ENCODE results near the gene PKD2.

The PKD2 gene

DNA sequence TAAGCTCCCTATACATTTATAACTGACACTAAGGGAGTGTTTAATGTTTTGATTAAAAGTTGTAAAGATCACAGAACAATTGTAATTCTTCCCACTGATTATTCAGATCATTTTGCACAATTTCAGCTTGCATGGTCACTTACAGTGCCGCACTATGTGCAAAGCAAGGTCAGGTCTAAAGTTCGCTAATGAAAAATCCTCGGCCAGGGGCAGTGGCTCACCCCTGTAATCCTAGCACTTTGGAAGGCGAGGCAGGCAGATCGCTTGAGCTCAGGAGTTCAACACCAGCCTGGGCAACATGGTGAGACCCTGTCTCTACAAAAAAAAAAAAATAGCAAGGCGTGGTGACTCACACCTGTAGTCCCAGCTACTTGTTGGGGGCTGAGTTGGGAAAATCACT, 57.0 kb downstream of the PKD2 start:
- Histone ChIP-seq H3K36me3 (ENCODE audit: control insufficient read depth, insufficient read depth, low read length) (no peaks in the 10 kb centered on the region), H3K27me3 (ENCODE audit: control insufficient read depth, insufficient read depth, low read length) (no peaks in the 10 kb centered on the region), H3K27ac (no peak overlapping the region), H3K79me2 (no peaks in the 10 kb centered on the region), H3K9me3 (ENCODE audit: control insufficient read depth, low read length) (no peaks in the 10 kb centered on the region), H3K9ac (no peak overlapping the region), H3K4me3 (ENCODE audit: low read depth, low read length) (no peak overlapping the region), H3K4me2 (ENCODE audit: low read length) (no peak overlapping the region), H2AFZ (no peak overlapping the region), H3K4me1 (no peaks in the 10 kb centered on the region)
- TF ChIP-seq CTCF (IDR thresholded peaks at IDR 0.05): no peak

GRCh38 chr4:88070031-88070430, 62.6 kb downstream of the PKD2 start:
- H3K79me2 ChIP-seq: no peaks in the 10 kb centered on the region
- H3K9me3 ChIP-seq (ENCODE audit: control insufficient read depth, low read length): no peaks in the 10 kb centered on the region
- no peaks in the 10 kb centered on the region for H3K36me3 ChIP-seq (ENCODE audit: control insufficient read depth, insufficient read depth, low read length)
- H3K27me3 ChIP-seq (ENCODE audit: control insufficient read depth, insufficient read depth, low read length): no peaks in the 10 kb centered on the region
- H3K4me1 ChIP-seq: no peaks in the 10 kb centered on the region
- no peak overlapping the region for H3K4me2 ChIP-seq (ENCODE audit: low read length)
- H3K9ac ChIP-seq: no peak overlapping the region
- H3K27ac ChIP-seq: no peak overlapping the region
- H2AFZ ChIP-seq: no peak overlapping the region
- TF ChIP-seq CTCF (IDR thresholded peaks at IDR 0.05): no peak
- H3K4me3 ChIP-seq (ENCODE audit: low read depth, low read length): no peak overlapping the region

- H3K27me3 ChIP-seq (ENCODE audit: control insufficient read depth, insufficient read depth, low read length): no peaks in the 10 kb centered on the region
- no peaks in the 10 kb centered on the region for H3K9me3 ChIP-seq (ENCODE audit: control insufficient read depth, low read length)
- H3K27ac ChIP-seq: no peak overlapping the region
- H2AFZ ChIP-seq: no peak overlapping the region
- no peaks in the 10 kb centered on the region for H3K79me2 ChIP-seq
- H3K9ac ChIP-seq: no peak overlapping the region
- H3K4me1 ChIP-seq: peaks cover 6% of the 10 kb centered on the region
- H3K36me3 ChIP-seq (ENCODE audit: control insufficient read depth, insufficient read depth, low read length): no peaks in the 10 kb centered on the region
- no peak overlapping the region for H3K4me3 ChIP-seq (ENCODE audit: low read depth, low read length)
- TF ChIP-seq CTCF (IDR thresholded peaks at IDR 0.05): no peak
- no peak overlapping the region for H3K4me2 ChIP-seq (ENCODE audit: low read length)
Measured at GRCh38 chr4:88075336-88075735, 67.9 kb downstream of the PKD2 start.

- peaks cover 6% of the 10 kb centered on the region for H3K4me1 ChIP-seq
- no peak for TF ChIP-seq CTCF (IDR thresholded peaks at IDR 0.05)
- H3K27me3 ChIP-seq (ENCODE audit: control insufficient read depth, insufficient read depth, low read length): no peaks in the 10 kb centered on the region
- H3K36me3 ChIP-seq (ENCODE audit: control insufficient read depth, insufficient read depth, low read length): no peaks in the 10 kb centered on the region
- H2AFZ ChIP-seq: peak overlapping the region; percentile 38
- peak overlapping the region; percentile 24 for H3K4me2 ChIP-seq (ENCODE audit: low read length)
- H3K4me3 ChIP-seq (ENCODE audit: low read depth, low read length): no peak overlapping the region
- no peaks in the 10 kb centered on the region for H3K79me2 ChIP-seq
- peak overlapping the region; percentile 78 for H3K27ac ChIP-seq
- H3K9ac ChIP-seq: no peak overlapping the region
- H3K9me3 ChIP-seq (ENCODE audit: control insufficient read depth, low read length): no peaks in the 10 kb centered on the region
Measured at GRCh38 chr4:88077911-88078524, 70.6 kb downstream of the PKD2 start.

GRCh38 chr4:88078579-88078978, 71.1 kb downstream of the PKD2 start:
- Histone ChIP-seq H3K27ac (peak overlapping the region; percentile 78), H3K79me2 (no peaks in the 10 kb centered on the region), H3K9ac (no peak overlapping the region), H3K4me3 (ENCODE audit: low read depth, low read length) (no peak overlapping the region), H3K36me3 (ENCODE audit: control insufficient read depth, insufficient read depth, low read length) (no peaks in the 10 kb centered on the region), H2AFZ (peak overlapping the region; percentile 38), H3K27me3 (ENCODE audit: control insufficient read depth, insufficient read depth, low read length) (no peaks in the 10 kb centered on the region), H3K9me3 (ENCODE audit: control insufficient read depth, low read length) (no peaks in the 10 kb centered on the region), H3K4me2 (ENCODE audit: low read length) (peak overlapping the region; percentile 24), H3K4me1 (peaks cover 6% of the 10 kb centered on the region)
- no peak for TF ChIP-seq CTCF (IDR thresholded peaks at IDR 0.05)

Data from parathyroid adenoma (tissue), 2 donors.